Medulla oblongata (tissue), 1 donor: Measurements from ENCODE around the gene C11orf24.

Experiments used
- DNase-seq: peaks from one replicate; pipeline ENCODE4 v3.0.0-alpha.2; 2015; ENCODE audit errors: extremely low spot score

C11orf24 gene

DNA sequence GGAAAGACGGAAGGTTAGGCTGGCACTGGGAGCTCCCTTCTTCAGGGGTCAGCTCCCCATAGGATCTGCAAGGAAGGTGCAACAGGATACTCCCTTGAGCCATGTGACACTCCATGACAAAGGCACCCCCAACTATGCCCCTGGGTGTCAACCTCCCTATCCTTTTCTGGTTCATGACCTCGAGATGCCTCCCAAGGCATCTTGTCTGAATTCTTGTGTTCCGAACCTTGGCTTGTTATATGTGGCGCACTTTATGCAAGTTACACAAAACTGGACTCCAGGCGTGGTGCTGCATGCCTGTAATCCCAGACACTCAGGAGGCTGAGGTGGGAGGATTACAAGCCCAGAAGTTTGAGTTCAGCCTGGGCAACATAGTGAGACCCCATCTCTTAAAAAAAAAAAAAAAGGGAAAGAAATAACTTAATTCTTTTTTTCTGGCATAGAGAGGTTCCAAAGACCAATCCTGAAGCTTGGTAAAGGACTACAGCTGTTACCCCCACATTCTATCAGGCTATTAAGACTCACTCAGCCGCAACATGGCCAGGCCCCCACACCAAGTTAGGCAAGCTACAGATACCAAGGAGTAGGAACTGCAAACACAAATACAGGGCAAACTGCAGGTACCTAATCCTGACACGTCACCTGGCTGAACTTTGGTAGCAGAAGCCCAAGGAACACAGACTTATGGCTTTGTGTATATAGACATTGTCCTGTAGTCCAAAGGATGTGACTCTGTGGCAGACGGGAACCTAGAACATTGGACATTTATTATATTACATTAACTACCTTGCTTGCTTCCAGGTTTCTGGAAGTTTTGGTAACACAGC lies 1.4 kb downstream of the C11orf24 start:
- DNase-seq = no peak

GRCh38 chr11:68269414-68270081 lies 2.2 kb downstream of the C11orf24 start:
- DNase-seq = peak; percentile 37

DNA sequence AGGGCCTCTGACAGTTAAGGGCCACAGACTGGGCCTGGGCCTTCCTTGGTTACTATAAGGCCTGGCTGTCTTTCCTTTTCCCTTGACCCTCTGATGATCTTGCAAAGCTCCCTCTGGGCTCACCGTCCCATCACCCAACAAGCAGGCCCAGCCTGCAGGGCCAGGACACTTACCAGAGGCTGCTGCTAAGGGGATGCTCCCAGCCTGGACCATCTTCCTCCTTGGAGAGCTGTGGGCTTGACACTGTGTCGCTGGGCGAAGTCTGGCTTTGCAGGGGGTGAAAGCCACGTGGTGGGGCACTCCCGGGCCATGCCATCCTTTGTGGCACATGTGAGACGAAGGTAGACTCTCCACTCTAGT lies 3.9 kb downstream of the C11orf24 start:
- no peak for DNase-seq

GRCh38 chr11:68266936-68267880 lies 4.6 kb downstream of the C11orf24 start:
- DNase-seq = no peak

GRCh38 chr11:68266121-68266891 lies 5.5 kb downstream of the C11orf24 start:
- peak; percentile 76 for DNase-seq

GRCh38 chr11:68264741-68265540 lies 6.8 kb downstream of the C11orf24 start:
- no peak for DNase-seq

DNA sequence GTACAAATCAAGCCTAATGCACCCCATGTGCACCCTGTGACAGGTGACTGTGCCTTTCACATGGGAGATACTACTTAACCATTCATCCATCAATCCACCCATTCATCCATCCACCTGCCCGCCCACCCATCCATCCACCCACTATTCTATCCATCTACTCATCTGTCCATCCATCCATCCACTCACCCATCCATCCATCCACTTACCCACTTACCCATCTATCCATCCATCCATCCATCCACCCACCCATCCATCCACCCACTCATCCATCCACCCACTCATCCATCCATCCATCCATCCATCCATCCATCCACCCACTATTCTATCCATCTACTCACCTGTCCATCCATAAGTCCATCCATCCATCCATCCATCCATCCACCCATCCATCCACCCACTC lies 7.5 kb downstream of the C11orf24 start:
- no peak for DNase-seq

DNA sequence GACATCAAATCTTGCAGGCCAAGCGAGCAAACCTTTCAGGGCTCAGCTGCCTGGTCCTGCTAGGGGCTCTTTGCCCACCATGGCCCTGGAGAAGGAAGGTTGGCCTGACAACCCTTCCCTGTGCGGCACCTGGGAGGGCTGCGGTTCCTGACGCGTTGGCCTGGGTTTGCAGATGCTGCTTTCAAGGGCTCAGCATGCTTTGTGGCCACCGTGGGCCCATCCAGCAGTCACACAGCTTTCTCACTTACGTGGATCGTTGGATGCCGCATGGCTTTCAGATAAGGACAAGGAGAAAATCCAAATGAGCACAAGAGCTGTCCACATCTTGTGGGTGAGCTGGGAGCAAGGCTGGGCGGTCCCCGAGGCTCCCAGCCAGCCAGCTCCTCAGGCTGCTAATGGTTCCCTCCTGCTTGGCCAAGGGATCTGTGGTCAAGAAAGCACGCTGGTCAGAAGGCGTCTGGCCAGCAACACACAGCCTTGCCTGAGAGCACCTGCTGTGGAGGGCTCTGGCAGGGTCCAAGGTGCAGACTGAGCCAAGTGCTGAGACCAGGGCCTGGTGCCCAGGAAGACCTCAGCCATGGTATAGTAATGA lies 8.2 kb downstream of the C11orf24 start:
- no peak for DNase-seq

DNA sequence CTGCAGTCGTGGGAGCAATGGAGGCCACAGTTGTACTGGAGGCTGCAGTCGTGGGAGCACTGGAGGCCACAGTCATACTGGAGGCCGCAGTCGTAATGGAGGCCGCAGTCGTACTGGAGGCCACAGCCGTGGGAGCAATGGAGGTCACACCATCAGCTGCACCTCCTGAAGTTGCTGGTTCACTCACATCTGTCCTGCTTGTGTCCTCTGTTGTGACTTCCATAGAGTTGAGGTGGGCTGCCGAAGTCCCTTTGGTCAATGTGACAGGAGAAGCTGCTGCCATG lies 9.3 kb downstream of the C11orf24 start:
- DNase-seq = no peak

DNA sequence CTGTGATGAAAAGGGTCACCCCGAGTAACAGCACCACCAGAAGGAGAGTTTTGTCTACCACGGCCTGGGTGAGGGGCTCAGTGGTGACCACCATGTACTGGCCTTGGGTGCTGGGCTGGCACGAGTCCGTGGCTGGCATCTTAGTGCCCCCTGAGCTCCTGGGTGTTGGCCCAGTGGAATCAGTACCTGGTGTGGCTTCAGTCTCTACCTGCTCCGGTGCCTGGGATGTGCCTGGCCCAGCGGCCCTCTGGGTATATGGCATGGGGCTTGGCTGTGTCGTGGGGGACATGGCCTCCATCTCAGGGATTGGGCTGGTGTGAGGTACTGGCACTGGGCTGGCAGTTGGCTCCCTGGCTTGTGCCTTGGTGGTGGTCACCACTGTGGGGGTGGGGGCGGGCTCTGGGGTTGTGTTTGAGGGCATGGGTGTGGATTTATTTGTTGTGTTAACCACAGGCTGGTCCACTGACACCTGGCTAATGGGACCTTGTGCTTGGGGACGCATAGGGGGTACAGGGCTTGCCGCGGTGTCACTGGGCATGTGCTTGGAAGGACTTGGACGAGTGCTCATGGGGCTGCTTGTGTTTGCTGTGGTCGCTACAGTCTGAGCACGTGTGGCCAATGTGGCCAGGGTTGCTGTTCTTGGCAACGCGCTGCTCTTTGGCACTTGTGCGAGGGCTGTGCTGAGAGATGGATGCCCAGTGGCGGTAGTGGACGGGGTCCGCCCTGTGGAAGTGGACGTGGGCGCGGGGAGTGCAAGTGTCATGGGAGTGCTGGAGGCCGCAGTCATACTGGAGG lies 9.8 kb downstream of the C11orf24 start:
- DNase-seq = no peak

DNA sequence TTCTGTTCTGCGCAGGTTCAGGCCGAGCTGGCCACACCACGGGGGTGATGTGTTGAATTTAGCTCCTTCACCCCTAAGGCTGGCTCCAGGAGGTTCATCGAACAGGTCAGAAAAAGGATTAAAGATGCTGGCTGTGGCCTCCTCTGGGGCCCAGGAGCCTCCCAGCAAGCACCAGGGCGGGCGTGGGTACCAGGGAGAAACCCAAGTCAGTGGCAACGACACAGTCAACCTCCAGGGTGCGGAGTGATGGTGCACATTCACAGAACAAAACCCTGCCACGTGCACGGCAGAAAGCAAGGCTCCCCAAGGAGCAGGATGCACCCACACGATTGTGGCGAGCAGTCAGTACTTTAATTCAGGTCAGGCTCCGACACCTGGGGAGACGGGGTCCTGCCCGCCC lies 10.8 kb downstream of the C11orf24 start:
- DNase-seq = no peak

- DNase-seq = no peak
Measured at GRCh38 chr11:68260484-68260883, 11.3 kb downstream of the C11orf24 start.

DNA sequence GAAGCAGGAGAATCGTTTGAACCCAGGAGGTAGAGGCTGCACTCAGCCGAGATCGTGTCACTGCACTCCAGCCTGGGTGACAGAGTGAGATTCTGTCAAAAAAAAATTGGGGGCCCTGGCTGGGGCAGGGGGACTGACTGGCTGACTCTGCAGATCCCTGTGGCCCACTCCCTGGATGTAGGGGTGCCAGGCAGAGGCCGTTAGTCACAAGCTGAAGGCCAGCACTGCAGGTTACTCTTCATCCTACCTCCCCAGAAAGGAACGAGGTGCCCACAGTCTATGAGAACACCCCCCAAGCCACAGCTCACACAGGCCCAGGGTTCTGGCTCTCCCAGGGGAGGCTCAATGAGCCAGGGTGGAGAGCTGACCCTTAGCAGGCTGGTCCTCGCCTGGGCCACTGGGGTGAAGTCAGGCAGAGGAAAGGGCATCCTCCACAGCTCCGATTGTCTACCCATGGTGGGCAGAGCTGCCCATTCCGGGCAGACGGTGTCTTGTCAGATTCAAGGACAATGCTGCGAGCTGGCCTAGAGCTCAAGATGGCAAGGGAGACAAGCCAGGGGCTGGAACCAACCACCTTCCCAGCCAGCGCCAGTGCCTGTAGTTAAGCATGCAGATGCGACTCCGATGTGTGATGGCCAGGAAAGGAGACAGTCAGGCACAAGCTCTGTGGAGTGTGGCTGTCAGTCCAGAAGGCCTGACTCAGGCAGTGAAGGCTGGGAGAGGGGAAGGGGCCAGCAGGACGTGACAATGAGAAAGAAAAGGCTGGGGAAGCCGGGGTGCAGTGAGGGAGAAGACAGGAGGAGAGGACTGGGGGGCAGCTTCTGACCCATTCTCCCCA lies 12.4 kb downstream of the C11orf24 start:
- no peak for DNase-seq

DNA sequence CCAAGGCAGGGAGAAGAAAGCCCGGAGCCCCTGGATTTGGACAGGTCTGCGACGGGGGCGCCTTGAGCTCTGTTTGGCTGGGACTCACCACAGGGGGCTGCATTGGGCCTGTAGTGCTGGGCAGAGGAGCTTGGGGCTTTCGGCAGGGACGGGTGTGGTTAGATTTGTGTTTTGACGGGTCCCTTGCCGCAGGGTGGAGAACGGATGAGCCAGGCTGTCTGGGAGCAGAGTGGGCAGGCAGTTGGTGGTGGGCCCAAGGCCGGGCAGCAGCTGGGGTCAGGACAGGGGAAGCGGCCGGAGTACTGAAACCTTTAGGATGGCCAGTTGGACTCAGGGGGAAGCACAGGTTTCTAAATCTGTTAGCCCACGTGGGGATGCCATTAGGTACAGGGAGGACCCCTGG lies 13.4 kb downstream of the C11orf24 start:
- DNase-seq = no peak

DNA sequence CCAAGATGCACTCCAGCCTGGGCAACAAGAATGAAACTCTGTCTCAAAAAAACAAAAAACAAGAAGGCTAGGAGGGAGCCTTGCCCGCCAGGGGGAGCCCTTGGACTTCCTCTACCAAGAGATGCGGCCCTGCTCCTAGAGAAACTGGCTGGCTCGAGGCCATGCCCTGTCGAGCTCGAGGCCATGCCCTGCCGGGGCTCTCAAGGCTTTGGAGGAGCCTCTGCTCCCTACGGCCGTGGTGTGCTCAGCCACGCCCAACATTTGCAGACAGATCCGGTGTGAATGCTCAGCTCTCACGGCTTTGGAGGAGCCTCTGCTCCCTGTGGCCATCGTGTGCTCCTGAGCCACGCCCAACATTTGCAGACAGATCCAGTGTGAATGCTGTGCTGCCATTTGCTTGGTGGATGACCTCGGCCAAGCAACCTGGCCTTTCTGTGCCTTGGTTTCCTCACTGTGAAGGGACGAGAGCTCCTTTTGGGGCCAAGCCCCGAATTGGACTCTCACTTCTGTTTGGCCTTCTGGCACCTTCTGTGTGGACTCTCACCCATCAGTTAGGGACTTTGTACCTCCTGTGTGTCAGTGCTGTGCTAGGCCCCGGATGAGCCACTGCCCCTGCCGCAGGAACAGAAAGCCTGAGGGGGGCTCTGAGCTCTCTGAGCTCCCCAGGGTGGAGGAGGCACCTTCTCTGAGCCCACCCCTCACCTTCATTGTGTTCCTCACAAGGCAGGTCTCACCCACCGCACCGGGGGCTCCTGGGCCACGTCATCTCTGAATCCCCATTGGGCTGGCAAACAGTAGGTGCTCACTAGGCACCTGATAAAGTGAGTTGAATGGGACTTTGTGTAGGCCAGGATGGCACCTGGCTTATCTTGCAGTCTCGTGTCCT lies 14.1 kb downstream of the C11orf24 start:
- DNase-seq = peak; percentile 97

DNA sequence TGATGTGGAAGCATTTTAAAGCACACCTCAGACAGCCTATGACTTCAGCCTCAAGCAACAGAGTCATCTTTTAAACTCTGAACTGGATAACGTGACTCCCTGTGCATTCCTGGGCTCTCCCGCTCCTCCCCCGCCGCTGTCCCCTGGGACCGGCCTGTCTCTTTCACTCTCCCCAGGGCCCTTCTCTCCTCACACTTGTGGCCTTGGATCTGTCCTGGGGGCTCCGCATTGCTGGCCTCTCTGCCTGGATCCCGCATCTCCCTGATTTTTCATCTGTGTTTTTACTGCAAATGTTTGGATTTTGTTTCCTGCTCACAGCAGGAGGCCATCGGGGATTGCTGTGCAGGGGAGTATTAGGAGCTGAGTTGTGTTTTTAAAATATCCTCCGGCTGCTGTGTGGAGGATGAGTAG lies 15.4 kb downstream of the C11orf24 start:
- no peak for DNase-seq

DNA sequence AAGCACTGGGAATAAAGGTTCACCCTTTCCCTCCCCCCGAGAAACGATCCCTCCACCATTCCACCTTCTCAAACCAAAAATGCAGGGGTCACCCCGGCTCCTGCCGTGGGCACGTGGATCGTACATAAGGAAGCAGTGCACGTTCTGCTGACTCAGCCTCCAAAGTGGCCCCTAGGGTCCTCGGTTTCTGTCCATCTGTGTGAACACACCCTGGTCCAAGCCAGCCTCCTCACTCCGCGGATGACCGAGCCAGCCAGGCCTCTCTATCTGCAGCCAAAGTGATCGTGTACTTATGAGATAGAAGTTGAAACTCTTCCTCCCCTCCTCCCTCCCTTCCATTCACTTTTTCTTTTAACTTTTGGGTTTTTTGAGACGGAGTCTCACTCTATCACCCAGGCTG lies 16.2 kb downstream of the C11orf24 start:
- no peak for DNase-seq

DNA sequence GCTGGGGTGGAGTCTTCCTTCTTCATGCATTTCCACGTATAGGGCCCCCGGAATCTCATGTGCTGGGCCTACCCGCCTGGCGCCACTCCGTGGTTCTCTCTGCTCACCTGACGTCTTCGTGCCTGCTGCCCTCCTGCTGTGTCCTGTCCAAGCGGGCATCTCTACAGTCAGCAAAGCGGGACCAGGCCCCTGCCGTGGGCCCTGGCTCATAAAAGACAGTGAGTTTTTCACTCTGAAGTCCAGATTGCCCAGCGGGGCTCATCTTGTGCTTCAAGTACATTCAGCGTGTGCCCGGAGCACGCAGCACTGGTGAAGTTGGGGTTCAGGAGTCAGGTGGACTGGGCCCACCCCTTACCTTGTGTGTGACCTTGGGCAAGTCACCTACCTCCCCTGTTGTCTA lies 17.4 kb downstream of the C11orf24 start:
- no peak for DNase-seq
